Pons (tissue), 1 donor: ENCODE measurements around the gene ADCYAP1R1.

Experiments used
- DNase-seq: peaks from one replicate; pipeline ENCODE4 v3.0.0-alpha.2; 2016; ENCODE audit warnings: low spot score

The ADCYAP1R1 gene

DNA sequence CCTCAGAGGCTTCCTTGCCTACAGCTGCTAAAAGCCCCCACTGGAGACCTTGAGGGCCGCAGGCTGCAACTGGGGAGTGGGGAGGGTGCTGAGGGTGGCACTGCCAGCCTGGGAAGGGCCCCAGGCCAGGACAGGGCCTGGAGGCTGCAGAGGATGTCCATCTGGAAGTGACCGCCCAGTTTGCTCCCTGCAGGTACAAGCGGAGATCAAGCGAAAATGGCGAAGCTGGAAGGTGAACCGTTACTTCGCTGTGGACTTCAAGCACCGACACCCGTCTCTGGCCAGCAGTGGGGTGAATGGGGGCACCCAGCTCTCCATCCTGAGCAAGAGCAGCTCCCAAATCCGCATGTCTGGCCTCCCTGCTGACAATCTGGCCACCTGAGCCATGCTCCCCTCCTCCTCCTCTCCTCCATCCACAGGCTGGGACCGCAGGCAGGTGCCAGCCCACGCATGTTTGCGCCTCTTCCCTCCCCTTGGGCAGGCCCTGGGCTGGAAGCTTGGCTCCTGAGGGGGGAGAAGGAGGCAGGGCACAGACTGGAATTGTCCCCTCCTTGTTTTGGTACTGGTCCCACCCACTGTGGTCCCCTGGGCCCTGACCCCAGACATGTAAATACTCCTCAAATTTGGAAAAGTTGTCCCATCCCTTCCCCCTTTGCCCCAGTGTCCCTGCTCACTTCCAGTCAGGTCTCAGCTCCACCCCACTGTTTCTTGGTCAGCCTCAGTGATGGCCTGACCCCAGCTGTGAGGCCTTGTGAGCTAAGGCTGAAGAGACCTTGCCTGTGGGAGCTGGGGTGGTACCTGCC, 54.4 kb downstream of the ADCYAP1R1 start:
- DNase-seq = no peak

DNA sequence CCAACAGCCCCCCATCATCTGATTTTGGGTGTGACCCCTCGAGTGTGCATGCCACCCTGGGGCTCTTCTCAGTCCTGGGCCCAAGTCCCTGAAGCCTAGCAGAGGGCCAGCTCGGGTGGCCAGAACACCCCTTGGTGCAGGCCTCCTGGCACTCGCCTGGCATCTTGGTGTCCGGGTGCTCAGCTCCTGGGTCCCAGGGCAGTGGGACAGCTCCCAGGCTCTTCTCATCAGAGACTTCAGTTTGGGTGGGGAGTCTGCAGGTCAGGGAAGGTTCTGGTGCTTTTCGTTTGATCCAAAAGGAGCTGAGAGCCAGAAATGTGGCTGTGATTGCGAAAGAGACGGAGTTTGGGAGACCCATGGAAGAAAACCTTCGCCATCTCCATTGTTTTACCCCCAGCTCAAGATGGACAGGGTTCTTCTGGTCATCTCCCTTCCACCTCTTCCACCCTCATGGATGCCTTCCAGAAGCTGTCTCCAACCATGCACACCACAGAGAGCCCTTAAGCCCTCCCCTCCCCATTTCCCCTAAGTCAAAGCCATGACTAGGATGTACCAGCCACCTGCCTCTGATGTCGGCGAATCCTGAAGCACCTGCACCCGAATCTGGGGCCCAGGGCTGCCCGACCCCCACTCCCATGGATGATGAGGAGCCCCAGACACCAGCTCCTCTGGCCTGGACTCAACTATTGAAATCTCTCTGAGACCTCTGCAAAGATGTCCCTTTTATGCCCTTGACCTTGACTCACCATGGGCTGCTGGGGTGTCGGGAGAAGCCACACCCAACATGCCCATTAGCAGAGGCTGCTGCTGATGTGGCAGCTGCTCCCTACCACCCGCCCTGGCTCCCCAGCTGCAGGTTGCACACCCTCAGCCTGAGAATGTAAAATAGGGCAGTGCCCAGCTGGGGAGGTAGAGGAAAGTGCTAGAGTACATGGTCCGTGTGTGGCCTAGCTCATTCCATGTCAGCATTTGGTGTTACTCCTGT, 55.3 kb downstream of the ADCYAP1R1 start:
- no peak for DNase-seq

DNA sequence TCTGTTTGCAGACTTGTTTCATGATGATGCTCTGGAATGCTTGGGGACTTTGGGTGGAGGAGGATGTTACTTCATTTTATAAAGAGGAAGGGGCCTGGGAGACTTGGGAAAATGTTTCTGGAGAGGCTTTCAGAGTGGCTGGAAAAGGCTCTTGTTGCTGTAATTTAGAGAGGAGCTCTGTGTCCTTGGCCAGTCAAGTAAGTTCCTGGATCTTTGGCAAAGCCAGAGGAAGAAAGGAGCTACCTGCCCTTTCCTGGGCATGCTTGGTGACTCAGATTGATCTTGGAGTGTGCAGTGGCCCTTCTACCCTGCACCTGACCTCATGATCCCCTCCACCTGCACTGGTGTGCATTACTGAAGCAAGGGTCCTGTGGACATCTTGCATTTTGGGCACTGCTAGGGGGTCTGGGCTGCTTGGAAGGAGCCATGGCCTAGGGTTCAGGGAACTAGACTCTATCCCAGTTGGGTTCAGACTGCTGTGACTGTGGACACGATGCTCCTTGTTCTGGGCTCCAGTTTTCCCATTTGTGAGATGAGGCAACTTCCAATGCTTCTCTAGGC, 56.1 kb downstream of the ADCYAP1R1 start:
- DNase-seq = no peak

DNA sequence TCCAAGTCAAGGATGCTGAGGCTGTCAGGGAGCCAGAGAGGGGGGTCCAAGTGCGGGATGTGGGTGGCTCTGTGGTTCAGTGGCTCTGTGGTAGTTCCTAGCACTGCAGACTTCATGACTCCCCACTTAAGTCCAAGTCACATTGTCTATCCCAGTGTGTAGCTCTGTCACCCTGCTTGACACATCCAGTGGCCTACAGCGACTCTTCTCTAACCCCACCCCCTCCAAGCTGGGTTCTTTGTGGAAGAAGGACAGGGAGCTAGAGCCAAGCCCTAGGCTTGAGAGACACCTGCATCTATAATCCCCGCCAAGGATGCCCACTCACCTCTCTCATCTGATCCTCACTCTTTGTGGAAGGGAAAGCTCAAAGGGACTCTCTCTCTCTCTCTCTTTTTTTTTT, 57.6 kb downstream of the ADCYAP1R1 start:
- DNase-seq = no peak

DNA sequence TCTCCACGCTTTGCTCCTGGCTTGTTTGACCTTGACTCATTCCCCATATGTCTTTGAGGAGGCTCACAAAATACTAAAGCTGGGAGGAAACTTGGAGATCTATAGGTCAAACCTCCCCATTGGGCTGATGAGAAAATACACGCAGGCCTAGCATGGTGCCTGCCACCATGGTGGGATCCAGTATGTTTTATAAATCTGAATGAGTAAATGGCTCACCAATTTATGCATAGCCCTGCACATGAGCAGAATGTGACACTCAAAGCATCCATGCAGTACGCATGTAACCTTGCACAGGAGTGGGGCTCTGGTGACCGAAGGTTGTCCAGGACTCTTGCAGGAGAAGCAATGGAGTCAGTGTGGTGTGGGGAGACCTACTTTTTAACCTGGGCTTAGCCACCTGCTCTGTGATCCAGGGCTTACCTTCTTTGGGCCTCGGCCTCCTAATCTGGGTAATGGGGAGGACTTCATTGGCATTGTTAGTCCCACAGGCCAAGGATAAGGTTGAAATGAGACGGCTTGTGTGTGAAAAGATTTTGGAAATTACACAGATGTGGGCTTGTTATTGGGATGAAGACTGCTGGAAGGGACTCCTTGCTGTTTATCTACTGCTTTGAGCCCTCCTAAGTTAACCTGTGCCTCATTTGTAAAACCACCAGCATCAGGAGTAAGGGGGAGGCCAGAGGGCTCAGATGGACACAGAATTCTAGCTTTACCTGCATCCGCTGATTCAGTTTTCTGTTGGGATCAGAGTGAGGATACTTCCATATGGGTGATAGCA, 58.4 kb downstream of the ADCYAP1R1 start:
- no peak for DNase-seq

DNA sequence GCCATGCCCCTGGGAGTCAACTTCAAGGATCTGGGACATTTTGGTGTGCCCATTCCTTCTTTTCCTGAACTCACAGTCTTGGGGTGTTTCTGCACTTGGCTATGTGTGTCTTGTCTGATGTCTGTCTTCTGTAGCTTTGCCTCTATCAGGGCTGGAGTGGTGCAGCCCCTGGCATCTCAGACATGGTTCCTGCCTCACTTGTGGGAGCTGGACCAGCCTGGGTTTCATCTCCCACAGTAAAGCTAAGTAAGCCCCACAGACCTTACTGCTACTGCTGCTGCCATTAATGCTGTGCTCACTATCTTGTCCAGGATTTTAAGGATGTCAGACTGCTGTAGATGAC, 59.0 kb downstream of the ADCYAP1R1 start:
- no peak for DNase-seq

DNA sequence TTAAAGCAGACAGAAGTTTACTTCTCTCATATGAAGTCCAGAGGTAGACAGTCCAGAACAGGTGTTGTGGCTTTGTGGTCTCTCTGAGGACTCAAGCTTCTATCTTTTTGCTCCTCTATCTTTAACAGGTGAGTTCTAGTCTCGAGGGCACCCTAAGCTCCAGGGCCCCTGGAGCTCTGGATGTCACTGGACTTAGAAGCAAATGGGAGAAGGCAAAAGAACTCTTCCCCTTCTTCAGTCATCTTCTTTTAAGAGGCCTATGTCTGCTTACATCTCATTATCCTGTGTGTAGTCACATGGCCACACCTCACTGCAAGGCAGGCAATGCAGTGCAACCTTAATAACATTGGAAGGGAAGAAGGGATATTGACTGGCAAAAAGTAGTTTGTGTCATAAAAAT, 61.6 kb downstream of the ADCYAP1R1 start:
- no peak for DNase-seq

DNA sequence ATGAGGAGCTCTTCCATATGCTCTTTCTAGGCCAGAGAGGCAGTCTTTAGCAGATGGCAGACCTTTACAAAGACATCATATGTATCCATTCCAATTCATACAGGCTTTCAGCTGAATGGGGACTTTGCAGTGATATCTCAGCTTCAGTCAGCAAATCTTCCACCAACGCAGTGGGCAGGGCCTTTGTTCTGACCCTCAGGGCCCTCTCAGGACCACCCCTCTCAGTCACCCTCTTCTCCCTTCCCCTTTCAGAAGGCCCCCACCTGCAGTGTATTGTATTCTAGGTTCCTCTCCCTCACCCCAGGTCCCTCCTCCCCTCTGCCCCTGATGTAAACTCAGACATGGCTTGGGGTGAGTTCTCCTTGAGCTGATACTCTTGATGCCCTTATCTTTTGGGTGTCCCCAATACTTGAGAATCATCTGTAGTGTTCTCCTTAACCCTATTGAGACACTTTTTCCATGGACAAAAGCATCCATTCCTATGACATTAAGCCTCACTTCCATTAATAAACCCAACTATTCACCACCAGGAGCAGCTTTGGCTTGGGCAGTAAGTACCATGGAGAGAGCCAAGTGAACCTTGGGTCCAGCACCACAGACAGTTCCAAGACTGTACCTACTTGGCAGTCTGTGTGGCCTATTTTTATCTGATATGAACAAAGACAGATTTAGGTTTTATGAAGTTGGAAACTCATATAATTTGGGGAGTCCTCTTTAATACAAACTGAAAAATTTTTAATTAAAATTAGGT, 62.7 kb downstream of the ADCYAP1R1 start:
- no peak for DNase-seq

DNA sequence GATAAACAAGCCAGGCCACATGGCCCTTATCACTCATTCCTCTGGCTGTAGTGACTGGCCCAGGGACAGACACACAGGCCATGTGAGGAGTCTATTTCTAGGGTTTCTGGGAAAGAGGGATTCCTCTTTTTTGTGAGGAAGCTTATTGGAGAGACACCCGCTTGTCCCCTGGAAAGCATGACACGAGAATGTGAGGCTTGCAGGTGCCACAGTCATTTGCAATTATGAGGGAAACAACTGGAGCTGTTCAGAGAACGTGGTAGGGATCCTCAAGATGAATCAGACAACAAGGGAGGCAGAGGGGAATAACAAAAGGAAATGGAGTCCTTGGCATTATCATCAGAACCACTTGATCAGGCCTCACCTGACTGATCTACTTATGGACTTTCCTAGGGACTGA, 64.5 kb downstream of the ADCYAP1R1 start:
- DNase-seq = no peak

DNA sequence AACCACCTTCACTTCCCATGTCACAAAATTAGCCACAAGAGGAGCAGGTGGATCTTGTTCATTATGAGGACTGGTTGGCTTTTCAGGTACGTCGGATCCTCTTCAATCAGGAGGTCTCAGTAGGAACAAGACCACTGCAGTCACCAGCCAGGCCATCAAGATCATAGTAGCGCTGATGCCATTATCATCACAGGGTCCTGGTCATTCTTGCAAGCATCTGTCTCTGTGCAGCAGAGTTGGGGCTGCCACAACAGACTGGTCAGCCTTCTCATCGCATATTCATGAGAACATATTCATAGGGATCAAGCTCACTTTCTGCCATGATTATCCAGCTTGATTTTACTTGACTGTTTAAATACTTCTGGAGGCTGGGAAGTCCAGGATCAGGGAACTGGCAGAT, 67.1 kb downstream of the ADCYAP1R1 start:
- DNase-seq = no peak

DNA sequence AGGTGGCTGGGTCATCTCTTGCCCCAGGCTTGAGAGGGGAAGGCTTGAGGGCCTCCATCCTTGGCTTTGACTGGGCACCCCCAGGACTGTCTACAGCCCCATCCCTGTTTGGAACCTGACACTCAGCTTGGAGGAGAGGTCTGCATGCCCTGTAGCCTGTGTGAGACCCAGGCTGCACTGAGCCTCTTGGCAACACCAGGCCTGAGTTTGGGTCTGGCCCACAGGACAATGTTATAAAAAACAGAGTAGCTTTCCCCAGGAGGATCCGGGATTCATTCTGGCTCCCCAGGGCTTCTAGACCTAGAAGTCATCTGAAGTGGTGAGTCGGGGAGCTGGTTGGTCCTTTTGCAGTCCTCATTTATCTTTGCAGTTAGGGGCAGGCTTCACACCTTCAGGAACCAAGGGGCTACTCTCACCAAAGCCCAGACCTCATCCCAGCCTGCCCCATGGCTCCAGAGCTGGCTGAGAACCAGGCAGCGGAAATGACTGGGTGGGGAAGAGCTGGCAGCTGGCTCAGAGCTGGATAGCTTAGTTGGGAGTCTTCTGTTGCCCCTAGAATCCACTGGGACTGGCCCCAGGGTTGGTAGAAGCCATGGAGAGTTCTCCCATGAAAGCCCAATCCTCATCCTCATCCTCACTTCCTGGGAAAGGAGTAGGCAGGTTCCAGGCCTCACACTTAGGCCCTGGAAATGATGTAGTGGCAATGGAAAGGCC, 68.8 kb downstream of the ADCYAP1R1 start:
- DNase-seq = no peak

DNA sequence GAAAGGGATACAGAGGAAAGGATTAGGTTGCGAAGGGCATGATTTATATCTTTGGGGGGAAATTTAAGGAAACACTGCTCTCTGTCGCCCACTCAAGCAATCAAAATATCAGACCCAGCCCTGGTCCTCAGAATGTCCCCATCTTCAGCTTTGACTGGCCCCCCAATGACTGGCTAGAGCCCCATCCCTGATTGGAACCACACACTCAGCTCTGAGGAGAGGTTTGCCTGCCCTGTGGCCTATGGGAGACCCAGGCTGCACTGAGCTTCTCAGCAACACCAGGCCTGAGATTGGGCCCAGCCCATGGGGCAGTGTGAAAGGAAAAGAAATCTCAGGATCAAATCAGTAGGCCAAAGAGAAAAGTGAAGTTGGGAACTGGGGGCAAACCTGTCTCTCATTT, 69.5 kb downstream of the ADCYAP1R1 start:
- no peak for DNase-seq

DNA sequence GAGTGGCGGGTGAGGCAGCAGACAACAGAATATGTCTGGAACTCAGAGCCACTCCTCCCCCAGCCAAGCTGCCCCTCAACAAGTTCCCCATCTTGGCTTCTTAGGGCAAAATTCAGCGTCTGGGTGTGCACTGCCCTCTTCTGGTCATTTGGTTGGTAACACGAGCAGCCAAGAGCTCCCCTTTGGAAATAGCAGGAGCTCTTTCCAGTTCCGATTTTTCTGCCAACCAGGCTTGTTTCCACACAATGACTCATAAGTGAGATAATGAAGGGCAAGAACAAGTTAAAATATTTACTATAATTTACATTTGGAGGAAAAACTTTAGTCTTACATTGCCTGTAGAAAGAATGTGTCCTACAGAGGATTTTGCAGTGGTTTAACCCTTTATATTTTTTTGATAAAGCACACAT, 70.5 kb downstream of the ADCYAP1R1 start:
- DNase-seq = peak; percentile 81

DNA sequence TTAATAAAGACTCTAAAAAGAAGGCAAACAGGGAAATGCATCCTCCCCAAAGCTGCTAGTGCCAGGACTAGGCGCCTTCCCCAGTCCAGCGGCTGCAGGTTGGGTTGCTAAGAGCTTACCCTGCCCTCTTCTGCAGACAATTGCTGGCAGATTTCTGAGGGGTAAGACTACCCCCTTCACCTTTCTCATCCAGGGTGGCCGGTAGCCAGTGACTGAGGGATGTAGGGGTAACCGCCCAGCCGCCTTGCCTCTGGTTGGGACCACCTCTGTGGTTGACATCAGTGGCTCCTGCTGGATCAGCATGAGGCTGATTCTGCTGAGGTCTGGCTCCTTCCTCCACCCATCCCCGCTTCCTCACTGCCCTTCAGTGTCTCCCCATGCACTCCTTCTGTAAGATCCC, 71.2 kb downstream of the ADCYAP1R1 start:
- no peak for DNase-seq

DNA sequence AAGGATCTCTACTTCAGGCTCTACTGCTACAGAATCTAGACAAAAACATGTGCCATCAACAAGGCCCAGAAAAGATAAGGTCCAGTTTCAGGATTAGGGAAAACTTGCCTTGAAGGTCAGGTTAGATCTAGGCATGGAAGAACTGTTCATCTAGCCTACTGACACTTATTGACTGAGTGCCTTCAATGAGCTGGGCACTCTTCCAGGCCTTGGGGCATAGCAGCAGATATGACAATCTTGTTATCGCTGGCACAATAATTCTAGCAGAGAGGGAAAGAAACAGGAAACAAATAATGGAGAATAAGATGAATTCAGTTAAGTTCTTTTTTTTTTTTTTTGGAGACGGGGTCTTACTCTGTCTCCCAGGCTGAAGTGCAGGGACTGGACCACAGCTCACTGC, 71.6 kb downstream of the ADCYAP1R1 start:
- DNase-seq = no peak

DNA sequence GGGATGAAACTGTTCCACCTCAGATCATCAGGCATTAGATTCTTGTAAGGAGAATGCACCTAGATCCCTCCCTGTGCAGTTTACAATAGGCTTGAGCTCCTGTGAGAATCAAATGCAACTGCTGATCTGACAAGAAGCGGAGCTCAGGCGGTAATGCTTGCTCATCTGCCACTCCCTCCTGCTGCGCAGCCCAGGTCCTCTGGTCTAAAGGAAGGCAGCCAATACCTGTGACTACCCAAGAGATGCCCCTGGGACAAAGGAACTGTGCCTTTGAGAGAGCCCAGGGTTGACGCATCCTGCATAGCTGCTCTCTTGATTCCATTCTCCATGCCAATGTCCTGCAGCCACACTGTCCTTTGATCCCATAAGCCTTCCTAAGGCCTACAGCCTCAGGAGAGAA, 73.1 kb downstream of the ADCYAP1R1 start:
- DNase-seq = no peak

DNA sequence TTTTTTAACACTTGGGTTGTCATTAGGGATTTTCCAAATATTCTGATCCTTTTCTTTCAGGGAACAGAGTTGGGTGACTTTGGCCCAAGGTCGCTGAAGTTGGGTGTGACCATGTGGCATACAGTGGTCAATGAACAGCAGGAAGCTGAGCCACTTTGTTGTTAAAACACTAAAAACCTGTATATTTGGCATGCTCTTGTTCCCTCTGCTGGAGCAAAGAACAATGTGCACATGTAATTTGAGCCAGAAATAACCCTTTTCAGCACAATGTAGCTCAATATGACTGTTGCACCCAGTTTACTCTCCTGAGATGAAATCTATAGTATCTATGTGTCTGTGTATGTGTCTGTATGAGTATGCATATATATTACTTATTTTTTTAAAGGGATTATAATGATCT, 74.9 kb downstream of the ADCYAP1R1 start:
- DNase-seq = no peak

DNA sequence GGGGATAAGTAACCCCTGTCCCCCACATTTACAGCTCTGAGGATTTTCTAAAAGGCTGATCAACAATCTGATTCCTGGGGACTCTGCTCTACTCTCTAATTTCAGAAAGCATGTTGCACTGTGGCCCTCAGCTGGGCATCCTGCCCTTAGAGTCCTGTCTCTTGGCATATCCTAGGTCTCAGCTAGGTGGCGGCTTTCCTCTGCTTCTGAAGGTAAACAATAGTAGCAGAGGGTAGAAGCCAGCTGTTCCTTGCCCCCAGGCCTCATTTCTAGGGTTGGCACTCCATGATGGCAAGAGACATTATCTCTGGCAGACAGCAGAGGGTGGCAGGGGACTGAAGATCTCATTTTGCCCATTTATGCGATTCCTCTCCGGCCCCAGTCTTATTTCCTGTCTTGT, 77.0 kb downstream of the ADCYAP1R1 start:
- DNase-seq = no peak

DNA sequence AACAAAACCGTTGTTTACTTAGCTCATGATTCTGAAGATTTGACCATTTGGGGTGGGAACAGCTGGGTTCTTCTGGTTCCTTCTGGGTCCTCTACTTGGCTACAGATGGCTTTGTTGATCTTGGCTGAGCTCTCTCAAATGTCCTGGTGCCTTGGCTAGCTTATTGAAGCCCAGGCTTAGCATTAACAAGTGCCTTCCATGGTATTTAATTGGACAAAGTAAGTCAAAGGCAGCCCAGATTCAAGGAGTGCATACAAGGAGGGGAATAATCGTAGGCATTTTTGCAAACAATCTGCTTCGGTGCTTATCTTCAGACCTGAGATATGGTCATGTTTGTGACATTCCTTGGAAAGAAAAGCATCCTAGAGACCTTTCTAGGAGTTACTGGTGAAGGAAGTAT, 81.4 kb downstream of the ADCYAP1R1 start:
- DNase-seq = no peak
